GM23248 (cell line): ENCODE results near the gene GNAQ.

Source experiments
- EZH2 ChIP-seq: fragments of 200-600 bp; sonication (generic); IDR thresholded peaks from 2 replicates; pipeline ENCODE4 v1.6.1; 2018; ENCODE audit warnings: antibody characterized with exemption, mild to moderate bottlenecking; ENCODE audit not compliant: insufficient read depth, poor library complexity, severe bottlenecking
- EZH2phosphoT487 ChIP-seq: fragments of 200-600 bp; sonication (generic); IDR thresholded peaks from 2 replicates; pipeline ENCODE4 v1.6.1; 2018; ENCODE audit warnings: antibody characterized with exemption, moderate library complexity, mild to moderate bottlenecking, low read depth; ENCODE audit not compliant: insufficient read depth

DNA sequence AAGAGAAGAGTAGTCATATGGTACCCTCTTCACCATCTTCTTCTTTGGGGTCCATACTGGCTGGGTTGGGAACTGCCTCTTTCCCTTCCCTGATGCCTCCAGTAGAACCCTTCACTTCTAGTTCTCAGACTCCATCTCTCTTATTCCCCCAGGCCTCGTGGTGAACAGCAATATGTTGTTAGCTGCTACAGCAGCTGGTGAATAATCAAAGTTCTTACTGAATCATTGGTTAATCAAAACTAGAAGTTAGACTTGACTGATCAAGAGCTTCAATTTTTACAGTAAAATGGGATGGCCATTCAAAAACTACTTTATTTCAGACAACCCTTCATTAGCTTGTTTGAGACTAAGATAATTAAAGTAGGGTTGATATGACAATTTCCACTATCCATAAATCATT, 192.6 kb downstream of the GNAQ start:
- no peak for TF ChIP-seq EZH2
- TF ChIP-seq EZH2phosphoT487, result no peak
